Activated T-cell treated with anti-CD3 and anti-CD28 coated beads for 24 hours (primary cell): ENCODE measurements around the gene TXNL4A.

Experiments
- DNase-seq: peaks from one replicate; pipeline ENCODE4 v3.0.0-alpha.2; 2020; ENCODE audit warnings: low read depth

TXNL4A gene

DNA sequence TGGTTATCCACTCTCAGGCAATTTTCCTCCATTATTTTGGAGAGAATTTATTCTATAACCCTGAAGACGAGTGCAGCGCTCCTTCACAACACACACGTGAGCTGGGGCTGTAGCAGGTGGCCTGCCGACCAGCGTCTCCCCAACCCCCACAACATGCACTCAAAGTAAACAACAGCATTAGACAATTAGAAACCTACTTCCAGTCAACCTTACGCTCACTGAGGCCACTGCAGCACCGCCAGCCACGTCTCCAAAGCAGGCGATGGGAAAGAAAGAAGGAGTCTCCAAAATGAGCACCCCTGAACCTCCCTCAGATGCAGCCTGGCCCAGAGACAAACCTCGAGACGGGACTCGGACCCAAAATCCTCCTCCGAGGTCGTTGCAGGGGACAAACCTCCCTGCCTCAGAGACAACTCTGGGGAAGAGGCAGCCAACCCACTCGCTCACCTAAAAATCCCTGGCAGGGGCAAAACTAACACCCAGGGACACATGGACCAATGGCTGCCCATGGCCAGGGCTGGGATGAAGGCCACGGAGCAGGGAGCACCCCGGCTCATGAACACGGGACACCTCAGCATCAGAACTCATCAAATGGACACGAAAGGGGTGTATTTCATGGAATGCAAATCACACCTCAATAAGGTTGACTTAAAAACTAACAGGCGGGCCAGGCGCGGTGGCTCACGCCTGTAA lies 39.5 kb downstream of the TXNL4A start:
- no peak for DNase-seq

DNA sequence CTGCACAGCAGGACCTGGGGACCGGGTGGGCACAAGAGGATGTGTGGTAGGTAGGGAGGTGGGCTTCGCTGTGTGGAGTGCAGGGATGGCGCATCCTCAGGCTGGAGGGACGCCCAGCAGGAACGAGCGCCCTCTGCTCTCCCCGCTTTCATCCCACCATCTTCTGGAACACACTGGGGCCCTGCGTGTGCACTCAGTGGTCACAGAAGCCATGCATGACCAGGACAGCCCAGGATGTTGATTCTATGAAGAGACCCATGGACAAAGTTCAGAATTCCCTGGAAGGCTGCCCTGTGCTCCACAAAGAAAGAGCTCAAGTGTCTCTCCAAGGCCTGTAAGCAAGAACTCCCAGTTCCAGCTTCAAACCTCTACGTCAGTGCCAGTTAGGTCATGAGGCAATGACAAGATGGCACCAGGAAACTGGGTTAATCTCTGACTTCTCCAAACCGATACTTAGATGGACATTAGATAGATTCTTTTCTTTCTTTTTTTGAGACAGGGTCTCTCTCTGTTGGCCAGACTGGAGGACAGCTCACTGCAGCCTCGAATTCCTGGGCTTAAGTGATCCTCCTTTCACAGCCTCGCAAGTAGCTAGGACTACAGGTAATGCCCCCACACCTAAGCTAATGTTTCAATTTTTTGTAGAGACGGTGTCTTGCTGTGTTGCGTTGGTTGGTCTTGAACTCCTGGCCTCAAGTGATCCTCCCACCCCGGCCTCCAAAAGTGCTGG lies 40.3 kb downstream of the TXNL4A start:
- no peak for DNase-seq

DNA sequence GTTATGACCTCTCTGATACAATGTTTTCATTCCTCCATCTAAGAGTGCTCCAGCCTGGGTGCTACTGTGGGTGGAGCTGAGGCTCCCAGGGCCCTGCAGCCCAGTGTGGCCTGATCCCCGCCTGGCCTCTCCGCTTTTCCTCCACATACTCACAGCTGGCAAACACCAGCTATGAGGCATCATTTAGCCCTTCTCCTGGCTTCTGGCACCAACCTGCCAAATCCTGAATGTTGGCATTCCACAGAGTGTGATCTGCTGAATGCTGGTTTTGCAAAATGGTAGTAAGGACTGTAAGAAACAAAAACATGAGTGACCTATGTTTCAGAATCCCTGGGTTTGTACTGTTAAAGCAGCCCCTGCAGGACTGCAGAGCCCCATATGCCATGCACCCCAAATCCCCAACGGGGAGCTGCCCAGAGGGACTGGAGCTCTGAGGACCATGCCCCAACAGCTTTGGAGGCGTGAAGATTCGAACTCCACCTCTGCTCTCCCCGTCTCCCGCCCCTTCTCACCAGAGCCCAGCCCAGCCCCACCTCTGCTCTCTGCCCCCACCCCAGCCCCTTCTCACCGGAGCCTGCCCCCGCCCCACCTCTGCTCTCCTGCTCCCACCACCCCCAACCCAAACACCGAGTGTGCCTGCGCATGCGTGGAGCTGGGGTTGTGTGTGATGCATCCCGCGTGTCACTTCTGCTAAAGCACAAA lies 41.2 kb downstream of the TXNL4A start:
- no peak for DNase-seq

DNA sequence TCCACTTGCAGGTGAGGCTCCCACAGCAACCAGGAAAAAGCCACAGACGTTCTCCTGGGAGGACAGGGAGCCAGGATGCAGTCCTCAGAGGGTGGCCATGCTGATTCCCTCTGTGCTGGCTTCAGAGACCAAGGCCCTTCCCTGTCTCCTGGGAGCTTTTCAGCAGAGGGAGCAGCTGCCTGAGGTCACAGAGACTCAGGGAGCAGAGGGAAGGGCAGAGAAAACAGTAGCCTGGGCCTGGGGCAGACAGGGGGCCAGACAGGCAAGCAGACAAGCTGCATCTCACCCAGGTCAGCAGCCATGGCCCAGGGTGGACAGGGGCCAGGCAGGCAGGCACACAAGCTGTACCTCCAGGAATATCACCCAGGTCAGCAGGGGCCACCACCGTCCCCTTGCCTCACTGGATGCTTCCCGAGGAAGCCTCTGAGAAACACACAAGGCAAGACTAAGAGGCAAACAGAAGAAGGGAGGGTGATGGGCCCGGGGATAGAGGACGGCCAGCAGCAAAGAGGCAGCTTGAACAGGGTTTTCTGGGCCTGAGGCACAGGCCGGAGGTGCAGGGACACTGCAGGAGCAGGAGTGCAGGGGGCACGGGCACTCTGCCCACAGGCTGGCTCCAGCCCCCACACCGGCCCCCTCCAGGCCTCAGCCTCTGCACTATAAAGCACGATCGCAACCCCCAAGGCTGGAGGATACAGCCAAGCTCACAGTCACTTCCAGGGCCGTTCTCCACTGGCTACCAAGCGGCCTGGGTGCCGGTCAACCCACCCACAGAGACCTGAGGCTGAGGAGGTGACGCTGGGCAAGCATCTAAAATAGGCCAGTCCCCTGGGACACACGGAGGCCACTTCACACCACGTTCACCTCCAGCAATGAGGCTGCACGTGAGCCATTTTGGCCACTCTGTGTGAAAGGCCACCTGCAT lies 43.0 kb downstream of the TXNL4A start:
- DNase-seq: no peak

DNA sequence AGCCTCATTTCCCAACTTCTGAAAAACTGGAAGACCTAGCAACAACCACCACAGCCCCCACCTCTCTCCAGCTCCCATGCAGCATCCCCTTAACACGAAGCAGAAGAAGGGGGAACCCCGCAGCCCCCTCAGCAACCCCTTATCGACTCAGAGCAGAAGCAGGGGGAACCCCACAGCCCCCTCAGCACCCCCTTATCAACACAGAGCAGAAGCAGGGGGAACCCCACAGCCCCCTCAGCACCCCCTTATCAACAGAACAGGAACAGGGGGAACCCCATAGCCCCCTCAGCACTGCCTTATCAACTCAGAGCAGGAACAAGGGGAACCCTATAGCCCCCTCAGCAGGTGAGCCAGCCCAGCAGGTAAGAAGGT lies 43.6 kb downstream of the TXNL4A start:
- no peak for DNase-seq

DNA sequence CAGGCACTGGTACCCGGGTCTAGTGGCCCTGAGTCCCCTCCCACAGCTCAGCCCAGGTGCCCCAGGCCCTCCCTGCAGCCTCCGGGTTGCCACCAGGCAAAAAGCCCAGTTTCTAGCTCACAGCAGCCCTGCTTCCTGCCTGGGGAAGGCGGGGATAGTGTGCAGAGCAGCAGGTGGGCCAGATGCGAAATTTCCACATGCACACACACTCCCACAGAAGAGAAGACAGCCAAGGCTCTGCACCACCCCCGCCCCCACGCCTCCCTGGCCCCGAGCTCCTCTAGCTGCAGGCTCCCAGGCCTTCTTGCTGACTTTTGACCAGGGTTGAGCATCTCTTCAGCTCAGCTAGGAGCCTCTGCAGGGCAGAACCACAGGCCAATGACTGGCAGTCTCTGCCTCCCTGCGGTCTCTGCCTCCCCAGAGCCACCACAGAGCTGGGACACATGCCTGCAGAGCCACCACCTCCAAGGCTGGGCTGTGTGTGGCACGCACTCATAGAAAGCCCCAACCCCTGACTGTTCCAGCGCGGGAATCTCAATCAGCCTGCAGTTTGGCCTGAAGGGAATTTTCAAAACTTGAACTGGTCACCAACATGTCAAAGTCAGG lies 44.1 kb downstream of the TXNL4A start:
- no peak for DNase-seq

DNA sequence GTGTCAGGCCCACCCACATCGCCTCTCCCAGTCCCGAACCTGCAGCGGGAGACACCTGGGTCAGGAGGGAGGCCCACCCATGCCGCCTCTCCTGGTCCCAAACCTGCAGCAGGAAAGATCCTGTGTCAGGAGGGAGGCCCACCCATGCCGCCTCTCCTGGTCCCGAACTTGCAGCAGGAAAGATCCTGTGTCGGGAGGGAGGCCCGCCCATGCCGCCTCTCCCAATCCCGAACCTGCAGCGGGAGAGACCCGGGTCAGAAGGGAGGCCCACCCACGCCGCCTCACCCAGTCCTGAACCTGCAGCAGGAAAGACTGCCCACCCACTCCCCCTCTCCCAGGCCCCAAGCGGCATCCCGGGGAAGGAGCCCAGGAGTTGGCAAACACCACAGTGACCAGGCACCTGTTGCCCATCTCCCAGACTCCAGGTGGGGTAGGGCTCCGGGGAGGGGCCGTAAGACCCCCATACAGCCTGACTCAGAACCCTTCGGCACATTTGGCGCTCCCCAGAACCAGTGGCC lies 44.7 kb downstream of the TXNL4A start:
- no peak for DNase-seq

DNA sequence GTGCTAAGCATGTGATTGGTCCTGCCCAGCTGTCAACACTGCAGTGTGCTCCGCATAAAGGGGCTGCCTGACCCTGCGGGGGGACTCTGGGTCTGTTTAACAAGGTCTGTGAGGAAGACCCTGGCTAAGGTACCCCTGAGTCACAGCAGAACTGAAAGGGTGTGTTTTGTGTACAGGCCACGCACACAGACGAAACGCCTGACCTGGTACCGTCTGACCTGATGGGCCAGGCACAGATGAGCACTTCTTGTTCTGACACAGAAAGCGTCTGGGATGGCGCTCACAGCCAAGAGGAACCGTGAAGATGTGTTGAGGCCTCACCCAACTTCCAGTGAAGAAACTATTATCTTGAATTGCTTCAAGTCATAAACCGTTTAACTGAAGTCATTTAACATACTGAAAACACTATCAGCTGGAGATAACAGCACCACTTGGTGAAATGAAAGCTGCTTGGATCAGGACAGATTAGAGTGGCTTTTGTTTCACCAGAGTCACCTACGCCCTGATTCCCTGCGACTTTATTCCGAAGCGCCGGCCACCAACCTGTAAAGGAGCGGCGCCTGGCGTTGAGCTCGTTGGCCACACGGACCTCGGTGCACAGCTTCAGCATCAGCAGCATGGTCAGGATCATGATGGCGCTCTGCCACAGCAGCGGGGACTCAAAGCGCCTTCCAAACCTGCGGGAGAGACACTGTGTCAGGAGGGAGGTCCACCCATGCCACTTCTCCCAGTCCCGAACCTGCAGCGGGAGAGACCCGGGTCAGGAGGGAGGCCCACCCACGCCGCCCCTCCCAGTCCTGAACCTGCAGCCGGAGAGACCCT lies 45.4 kb downstream of the TXNL4A start:
- DNase-seq: no peak

DNA sequence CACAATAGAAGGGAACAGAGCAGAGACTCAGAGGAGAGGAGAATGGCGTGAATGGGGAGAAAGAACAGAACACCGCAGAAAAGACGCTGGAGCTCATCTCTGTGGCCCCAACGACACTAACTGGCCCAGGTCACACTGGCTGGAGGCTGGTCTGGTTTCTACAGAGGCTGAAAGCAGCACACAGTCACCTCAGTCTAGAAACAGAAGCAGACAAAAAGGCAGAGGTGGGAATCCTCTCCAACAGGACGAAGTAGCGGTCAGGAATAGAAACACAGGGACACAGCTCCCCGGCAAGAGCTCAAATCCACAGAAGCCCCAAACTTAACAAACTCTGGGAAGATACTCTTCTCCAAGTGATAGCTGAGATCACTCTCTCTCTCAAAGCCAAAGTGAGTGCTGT lies 46.2 kb downstream of the TXNL4A start:
- no peak for DNase-seq

DNA sequence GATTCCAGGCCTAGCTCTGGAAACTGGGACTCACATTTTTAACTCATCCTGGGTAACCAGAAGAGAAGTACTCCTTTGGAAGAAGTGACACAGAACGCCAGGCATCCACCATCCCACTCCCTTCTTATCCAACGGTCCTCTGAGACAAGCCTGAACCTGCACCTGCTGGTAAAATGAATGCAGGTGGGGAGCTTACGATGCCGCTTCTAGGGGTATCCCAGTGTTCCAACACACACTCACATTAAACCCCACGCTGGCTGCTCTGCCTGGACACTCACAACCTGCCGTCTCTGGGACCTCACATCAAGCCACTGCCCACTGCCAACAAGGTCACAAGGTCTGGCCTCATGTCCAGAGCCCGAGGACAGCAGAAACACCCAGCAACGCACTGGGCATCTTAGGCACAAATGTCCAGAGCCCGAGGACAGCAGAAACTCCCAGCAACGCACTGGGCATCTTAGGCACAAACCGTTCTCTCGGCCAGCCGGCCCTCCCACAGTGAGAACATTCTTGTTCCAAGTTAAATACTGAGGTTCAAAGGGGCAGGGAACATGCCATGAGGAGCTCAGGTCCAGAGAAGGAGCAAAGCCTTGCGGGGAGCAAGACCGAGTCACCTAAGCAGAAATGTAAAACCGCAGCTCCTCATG lies 46.8 kb downstream of the TXNL4A start:
- no peak for DNase-seq

DNA sequence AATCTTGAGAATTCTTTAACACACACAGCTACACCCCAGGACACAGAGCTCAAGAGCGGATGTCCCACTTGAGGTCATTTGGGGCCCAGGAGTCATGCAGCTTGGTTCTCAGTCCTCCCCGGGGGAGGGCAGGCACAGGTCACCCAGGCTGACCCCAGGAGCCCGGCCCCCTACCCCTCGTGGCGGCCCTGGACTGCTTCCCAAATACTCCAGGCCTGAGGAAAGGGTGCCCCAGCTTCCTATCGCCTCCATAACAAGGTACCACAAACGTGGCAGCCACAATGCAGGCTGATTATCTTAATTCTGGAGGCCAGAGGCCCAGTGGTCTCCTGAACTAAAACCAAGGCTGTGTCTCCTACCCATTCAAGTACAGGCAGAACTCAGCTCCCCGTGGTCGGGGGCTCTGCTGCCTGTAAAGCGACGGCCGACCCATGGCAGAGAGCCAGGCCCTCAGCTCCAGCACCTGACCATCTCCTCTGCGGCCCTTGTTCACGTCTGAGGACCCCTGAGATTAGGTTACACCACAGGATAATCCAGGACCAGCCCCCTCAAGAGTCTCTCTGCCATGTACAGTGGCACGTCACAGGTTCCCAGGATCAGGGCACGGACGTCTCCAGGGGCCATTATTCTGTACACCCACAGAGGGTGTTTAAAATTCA lies 47.4 kb downstream of the TXNL4A start:
- no peak for DNase-seq

DNA sequence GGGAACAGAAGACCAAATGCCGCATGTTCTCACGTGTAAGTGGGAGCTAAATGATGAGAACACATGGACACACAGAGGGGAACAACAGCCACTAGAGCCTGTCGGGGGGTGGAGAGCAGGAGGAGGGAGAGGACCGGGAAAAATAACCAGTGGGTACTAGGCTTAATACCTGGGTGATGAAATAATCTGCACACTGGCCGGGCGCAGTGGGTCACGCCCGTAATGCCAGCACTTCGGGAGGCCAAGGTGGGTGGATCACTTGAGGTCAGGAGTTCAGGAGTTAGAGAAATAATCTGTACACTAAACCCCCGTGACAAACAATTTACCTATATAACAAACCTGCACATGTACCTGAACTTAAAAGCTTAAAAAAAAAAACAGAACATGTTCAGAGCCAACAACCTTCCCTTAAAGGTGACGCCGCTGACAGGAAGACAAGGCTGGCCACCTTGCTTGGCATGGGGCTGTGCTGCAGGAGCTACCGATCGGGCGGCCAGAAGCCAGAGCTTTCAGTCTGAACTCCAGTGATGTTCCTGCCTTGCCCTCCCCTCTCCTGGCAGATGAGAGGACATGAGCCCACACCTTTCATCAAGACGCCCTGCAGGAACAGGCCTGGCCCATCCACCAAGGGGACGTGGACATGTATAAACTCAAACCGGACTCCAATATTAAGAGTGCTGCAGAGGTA lies 48.1 kb downstream of the TXNL4A start:
- DNase-seq: no peak

DNA sequence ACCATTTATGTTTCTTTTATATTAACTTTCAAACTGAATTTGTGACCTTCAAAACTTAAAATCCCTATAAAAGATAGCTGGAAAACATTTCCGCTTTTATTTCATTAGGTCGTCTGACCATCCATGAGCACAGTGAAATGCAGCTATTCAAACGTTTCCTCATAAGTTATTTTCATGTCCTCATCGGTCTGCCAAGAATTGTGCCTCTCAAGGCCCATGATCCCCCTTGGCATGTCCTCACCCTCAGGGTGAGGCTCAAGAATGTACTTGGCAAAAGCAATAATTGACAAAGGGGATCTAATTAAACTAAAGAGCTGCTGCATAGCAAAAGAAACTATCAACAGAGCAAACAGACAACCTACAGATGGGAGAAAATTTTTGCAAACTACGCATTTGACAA lies 49.3 kb downstream of the TXNL4A start:
- no peak for DNase-seq

DNA sequence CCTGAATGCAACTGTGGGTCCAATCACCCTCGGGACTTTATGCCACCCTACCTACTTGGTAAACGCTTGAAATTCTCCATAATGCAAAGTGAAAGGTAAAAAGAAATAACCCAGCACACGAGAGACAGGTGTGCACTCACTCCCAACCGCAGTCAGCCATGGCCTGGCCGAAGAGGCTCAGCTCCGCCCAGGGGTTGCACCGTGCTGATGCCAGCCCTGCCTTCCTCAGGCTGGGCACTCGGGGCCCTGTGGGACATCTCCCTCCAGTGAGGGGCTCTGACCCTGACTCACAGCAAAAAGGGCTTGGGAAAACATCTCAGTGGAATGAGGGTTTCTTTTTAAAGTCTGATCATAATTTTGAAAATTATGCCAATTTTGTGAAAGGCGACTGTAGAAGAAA lies 50.2 kb downstream of the TXNL4A start:
- no peak for DNase-seq

DNA sequence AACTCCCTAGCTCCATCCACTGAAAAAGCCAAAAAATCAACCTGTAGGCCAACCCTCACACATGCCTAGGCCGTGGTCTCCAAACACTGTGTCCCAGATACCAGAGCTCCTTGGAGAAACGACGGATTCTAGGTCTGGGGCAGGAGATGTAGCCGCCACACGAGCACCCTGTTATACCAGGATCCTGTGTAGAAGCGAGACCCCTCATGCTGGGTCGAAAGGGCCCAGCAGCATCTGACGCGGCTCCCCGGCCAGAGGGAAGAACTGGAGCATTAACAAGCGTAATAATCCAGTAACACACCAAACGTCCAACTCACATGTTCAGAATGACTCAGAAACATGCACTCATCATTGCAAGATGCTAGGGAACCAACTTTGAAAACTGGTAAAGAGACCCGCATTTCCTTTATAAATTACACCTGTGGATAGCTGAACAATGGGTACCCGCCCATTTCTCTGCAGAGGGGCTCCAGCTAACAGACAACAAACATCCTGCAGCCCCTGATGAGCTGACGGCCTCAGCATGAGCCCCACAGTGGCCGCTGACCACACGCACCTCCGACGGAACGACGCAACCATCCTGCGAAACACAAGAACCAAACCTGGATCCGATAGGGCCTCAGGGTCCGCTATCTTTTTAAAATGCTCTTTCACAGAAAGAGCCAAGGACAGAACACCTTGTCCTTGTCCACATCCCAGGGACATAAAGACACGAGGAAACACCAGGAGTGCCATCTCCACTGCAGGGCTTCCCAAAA lies 51.1 kb downstream of the TXNL4A start:
- DNase-seq: no peak

DNA sequence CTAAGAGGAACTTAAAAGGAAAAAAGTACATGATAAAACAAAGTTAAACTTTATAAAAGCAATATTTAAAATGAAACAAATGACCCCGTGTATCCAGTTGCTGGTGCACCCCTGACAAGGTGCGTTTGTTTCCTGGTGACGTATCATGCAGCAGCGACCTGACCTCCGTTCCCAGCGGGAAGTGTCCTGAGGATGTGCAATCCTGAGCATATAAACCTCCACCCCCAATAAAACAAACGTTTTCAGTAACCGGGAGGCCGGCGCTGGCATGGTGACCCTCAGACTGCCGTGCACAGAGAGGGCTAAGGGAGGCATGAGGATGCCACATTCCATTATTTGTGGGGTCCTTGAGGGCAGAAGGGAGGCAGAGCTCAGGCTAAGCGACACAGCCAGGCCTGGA lies 51.7 kb downstream of the TXNL4A start:
- no peak for DNase-seq

DNA sequence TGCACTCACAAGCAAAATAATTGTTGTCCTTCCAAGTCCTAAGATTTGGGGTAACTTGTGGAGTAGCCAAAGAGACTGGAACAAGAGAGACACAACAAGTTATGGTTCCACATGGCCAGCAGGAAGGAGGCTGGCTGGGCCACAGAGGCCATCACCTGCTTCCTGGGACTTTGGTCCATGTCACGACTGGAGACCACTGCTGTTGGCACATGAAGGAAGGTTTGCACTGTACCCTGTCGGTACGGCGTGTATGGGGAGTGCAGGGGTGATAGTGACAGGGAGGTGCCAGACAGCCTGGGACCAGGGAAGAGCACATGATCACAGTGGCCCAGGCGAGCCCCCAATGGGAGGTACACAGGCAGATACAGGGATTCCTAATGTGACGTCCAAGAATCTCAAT lies 52.4 kb downstream of the TXNL4A start:
- no peak for DNase-seq

DNA sequence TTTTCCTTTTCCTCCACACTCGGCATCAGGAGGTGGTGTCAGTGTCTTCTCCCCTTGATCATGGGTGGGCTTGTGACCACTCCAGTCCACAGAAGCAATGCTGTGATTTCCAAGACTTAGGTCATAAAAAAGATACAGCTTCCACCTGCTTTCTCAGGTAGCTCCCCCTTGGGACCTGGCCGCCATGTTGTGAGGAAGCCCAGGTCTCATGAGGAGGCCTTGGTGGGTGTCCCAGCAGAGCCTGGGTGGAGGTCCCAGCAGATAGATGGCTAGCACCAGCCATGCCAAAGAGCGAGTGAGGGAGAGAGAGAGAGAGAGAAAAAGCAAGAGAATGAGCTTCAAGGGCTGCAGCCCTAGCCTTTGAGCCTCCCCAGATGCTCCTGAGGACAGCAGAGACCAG lies 52.9 kb downstream of the TXNL4A start:
- no peak for DNase-seq
